Measurements from ENCODE around the gene EIF2AK3.
"Not testable (repeated sequence)": the region's sequence is repeated elsewhere in the genome, so short reads cannot be mapped to it uniquely, and the experiment has no call there.

EIF2AK3 gene

GRCh38 chr2:88556026-88556425, 71.2 kb downstream of the EIF2AK3 start:
- Histone ChIP-seq H3K9me3 (no peaks in the 10 kb centered on the region), H4K20me1 (0 out of 2 replicates have a peak, but pooled peaks cover 11% of the 10 kb centered on the region), H3K36me3 (peaks cover 71% of the 10 kb centered on the region), H3K4me3 (no peak overlapping the region), H3K9ac (no peak overlapping the region), H3K4me2 (no peak overlapping the region), H3K27ac (no peak overlapping the region), H3K27me3 (no peaks in the 10 kb centered on the region), H3K4me1 (peaks cover 16% of the 10 kb centered on the region)
- no peak for TF ChIP-seq Cebpa-rat (IDR thresholded peaks at IDR 0.05)

- Histone ChIP-seq H3K4me3 (no peak overlapping the region), H3K9ac (no peak overlapping the region), H3K9me3 (no peaks in the 10 kb centered on the region), H3K4me1 (no peaks in the 10 kb centered on the region), H4K20me1 (0 out of 2 replicates have a peak, but pooled peaks cover 11% of the 10 kb centered on the region), H3K36me3 (peaks cover 53% of the 10 kb centered on the region), H3K27ac (no peak overlapping the region), H3K27me3 (no peaks in the 10 kb centered on the region), H3K4me2 (no peak overlapping the region)
- TF ChIP-seq Cebpa-rat (IDR thresholded peaks at IDR 0.05), result no peak
These were observed 73.1 kb downstream of the EIF2AK3 start for GRCh38 chr2:88554189-88554588.

- H3K27ac ChIP-seq, result no peak overlapping the region
- H3K4me2 ChIP-seq, result no peak overlapping the region
- no peaks in the 10 kb centered on the region for H3K9me3 ChIP-seq
- no peak overlapping the region for H3K4me3 ChIP-seq
- no peak overlapping the region for H3K9ac ChIP-seq
- no peaks in the 10 kb centered on the region for H4K20me1 ChIP-seq
- H3K27me3 ChIP-seq, result no peaks in the 10 kb centered on the region
- H3K36me3 ChIP-seq, result peaks cover 12% of the 10 kb centered on the region
- no peak for TF ChIP-seq Cebpa-rat (IDR thresholded peaks at IDR 0.05)
- H3K4me1 ChIP-seq, result no peaks in the 10 kb centered on the region
These were observed 77.5 kb downstream of the EIF2AK3 start for GRCh38 chr2:88549616-88550292.

GRCh38 chr2:88546291-88546690, 81.0 kb downstream of the EIF2AK3 start:
- H3K9ac ChIP-seq, H4K20me1 ChIP-seq, H3K27ac ChIP-seq, H3K27me3 ChIP-seq, H3K4me3 ChIP-seq, H3K9me3 ChIP-seq, H3K36me3 ChIP-seq, H3K4me2 ChIP-seq, H3K4me1 ChIP-seq: not testable (repeated sequence)

- Histone ChIP-seq H3K9me3 (no peaks in the 10 kb centered on the region; the same call in 1 of the 2 replicates), H3K4me2 (no peak overlapping the region), H3K9ac (no peak overlapping the region), H4K20me1 (no peaks in the 10 kb centered on the region), H3K27ac (no peak overlapping the region), H3K27me3 (no peaks in the 10 kb centered on the region), H3K4me3 (no peak overlapping the region), H3K4me1 (no peaks in the 10 kb centered on the region), H3K36me3 (no peaks in the 10 kb centered on the region)
- TF ChIP-seq Cebpa-rat (IDR thresholded peaks at IDR 0.05), result no peak
These were observed 82.1 kb downstream of the EIF2AK3 start for GRCh38 chr2:88545118-88545517.

- Histone ChIP-seq H3K4me2 (no peak overlapping the region), H3K4me3 (no peak overlapping the region), H3K27ac (no peak overlapping the region), H4K20me1 (no peaks in the 10 kb centered on the region), H3K4me1 (0 out of 2 replicates have a peak, but pooled peaks cover 1% of the 10 kb centered on the region), H3K9me3 (peaks cover 4% of the 10 kb centered on the region), H3K9ac (no peak overlapping the region), H3K27me3 (no peaks in the 10 kb centered on the region), H3K36me3 (no peaks in the 10 kb centered on the region)
- no peak for TF ChIP-seq Cebpa-rat (IDR thresholded peaks at IDR 0.05)
These were observed 83.7 kb downstream of the EIF2AK3 start for GRCh38 chr2:88543541-88544057.

GRCh38 chr2:88542668-88543067, 84.6 kb downstream of the EIF2AK3 start:
- Histone ChIP-seq H3K9ac (no peak overlapping the region), H3K27me3 (no peaks in the 10 kb centered on the region), H3K36me3 (no peaks in the 10 kb centered on the region), H3K9me3 (peaks cover 9% of the 10 kb centered on the region), H4K20me1 (no peaks in the 10 kb centered on the region), H3K4me1 (0 out of 2 replicates have a peak, but pooled peaks cover 6% of the 10 kb centered on the region), H3K4me2 (no peak overlapping the region), H3K27ac (no peak overlapping the region), H3K4me3 (no peak overlapping the region)
- TF ChIP-seq Cebpa-rat (IDR thresholded peaks at IDR 0.05), result no peak

GRCh38 chr2:88540346-88540745, 86.9 kb downstream of the EIF2AK3 start:
- H3K36me3 ChIP-seq, result no peaks in the 10 kb centered on the region
- H3K27ac ChIP-seq, result no peak overlapping the region
- no peak for TF ChIP-seq Cebpa-rat (IDR thresholded peaks at IDR 0.05)
- no peak overlapping the region for H3K9ac ChIP-seq
- no peak overlapping the region for H3K4me2 ChIP-seq
- no peaks in the 10 kb centered on the region for H3K27me3 ChIP-seq
- no peak overlapping the region for H3K4me3 ChIP-seq
- no peaks in the 10 kb centered on the region for H4K20me1 ChIP-seq
- H3K4me1 ChIP-seq, result 0 out of 2 replicates have a peak, but pooled peaks cover 6% of the 10 kb centered on the region
- H3K9me3 ChIP-seq, result peaks cover 9% of the 10 kb centered on the region

- Histone ChIP-seq H4K20me1 (no peaks in the 10 kb centered on the region), H3K36me3 (no peaks in the 10 kb centered on the region), H3K9ac (no peak overlapping the region), H3K27me3 (no peaks in the 10 kb centered on the region), H3K9me3 (peaks cover 9% of the 10 kb centered on the region), H3K4me2 (no peak overlapping the region), H3K4me1 (0 out of 2 replicates have a peak, but pooled peaks cover 6% of the 10 kb centered on the region), H3K27ac (no peak overlapping the region), H3K4me3 (no peak overlapping the region)
- no peak for TF ChIP-seq Cebpa-rat (IDR thresholded peaks at IDR 0.05)
These were observed 88.8 kb downstream of the EIF2AK3 start for GRCh38 chr2:88538362-88538917.

- no peak for TF ChIP-seq Cebpa-rat (IDR thresholded peaks at IDR 0.05)
- no peaks in the 10 kb centered on the region for H3K36me3 ChIP-seq
- H3K9ac ChIP-seq, result no peak overlapping the region
- no peak overlapping the region for H3K27ac ChIP-seq
- H3K4me2 ChIP-seq, result no peak overlapping the region
- no peak overlapping the region for H3K4me3 ChIP-seq
- H3K27me3 ChIP-seq, result no peaks in the 10 kb centered on the region
- H3K9me3 ChIP-seq, result peaks cover 9% of the 10 kb centered on the region
- 0 out of 2 replicates have a peak, but pooled peaks cover 6% of the 10 kb centered on the region for H3K4me1 ChIP-seq
- H4K20me1 ChIP-seq, result no peaks in the 10 kb centered on the region
These were observed 89.6 kb downstream of the EIF2AK3 start for GRCh38 chr2:88537640-88538039.

All from BLaER1 (cell line).